Tibial nerve (tissue), 4 donors: ENCODE results near the gene HOTAIR.

Source experiments
- CTCF ChIP-seq, 5 experiments: fragments of 200-600 bp in 3 of 5; fragments of 450-650 bp in 2 of 5; sonication (generic) in 3 of 5; IDR thresholded peaks; one replicate each; pipeline ENCODE4 v1.5.1; 2016 to 2019; ENCODE audit warnings: antibody characterized with exemption in 5 of 5, mild to moderate bottlenecking in 3 of 5, moderate library complexity in 2 of 5
- EP300 ChIP-seq, 2 donors: sonication (generic); formaldehyde crosslinking; IDR thresholded peaks; one replicate each; pipeline ENCODE4 v1.6.1; 2017; ENCODE audit warnings: antibody characterized with exemption in 2 of 2, mild to moderate bottlenecking in 1 of 2
- POLR2A ChIP-seq, 2 donors: fragments of 450-650 bp; IDR thresholded peaks; one replicate each; pipeline ENCODE4 v1.6.1; 2017; ENCODE audit warnings: antibody characterized with exemption in 2 of 2, mild to moderate bottlenecking in 2 of 2, moderate library complexity in 2 of 2

DNA sequence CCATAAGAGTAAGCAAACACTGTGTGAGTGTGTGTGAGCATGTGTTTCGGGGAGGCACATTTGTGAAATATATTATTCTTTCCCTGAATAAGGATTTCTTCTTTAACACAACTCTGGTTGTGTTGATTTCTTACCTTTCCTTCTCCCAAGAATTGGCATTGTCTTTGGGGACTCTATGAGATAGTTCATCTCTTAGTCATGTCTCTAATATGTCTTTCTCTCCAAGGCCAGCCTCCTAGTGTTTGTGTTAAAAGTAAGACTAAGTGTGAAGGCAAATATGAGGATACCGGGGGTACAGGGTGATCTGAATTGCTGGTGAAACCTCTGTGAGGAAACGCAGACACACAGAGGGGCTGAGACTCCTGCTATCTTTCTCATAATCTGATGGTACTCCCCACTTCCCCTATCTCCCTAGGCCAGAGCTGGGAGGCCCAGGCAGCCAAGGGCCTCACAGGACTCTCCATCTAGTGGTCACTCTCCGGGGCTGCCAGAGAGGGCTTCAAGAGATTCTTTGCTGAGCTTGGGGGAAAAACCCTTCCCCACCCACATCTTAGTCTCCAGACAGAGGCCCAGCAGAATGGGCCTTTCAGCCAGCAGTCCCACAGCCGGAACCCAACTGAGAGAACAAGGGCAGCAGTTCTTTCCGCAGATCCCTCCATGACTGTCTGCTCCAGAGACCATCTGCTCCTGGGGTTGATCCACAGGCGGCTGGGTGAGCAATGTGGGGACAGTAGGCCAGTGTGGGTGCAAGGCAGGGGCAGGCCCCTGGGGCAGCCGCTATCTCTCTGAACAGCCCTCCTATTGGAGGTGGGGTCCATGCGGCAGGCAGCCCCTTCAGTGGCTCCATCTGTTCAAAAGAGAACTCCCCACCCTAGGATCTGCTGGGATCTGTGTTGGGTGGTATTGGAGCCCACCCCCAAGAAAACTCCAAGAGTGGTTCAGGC is 25.8 kb downstream of the HOTAIR start:
- TF ChIP-seq CTCF (IDR thresholded peaks at IDR 0.05) (no peak), EP300 (IDR thresholded peaks at IDR 0.05) (no peak), POLR2A (IDR thresholded peaks at IDR 0.05) (no peak)
